ENCODE data around the gene ADAMTS17. TPM values are rescaled to one million over a fixed set of nuclear protein-coding genes. Genes with fewer than 3 reads are reported as not detected.

The ADAMTS17 gene
- total RNA-seq, 1 donor from 2014 or later: 1.5 TPM

- H3K27me3 Mint-ChIP-seq (ENCODE audit: insufficient read depth, low read depth): no peaks in the 10 kb centered on the region
- TF ChIP-seq EZH2phosphoT487 (IDR thresholded peaks at IDR 0.05): no peak
- peak; percentile 8 for TF ChIP-seq CTCF (IDR thresholded peaks at IDR 0.05)
- Histone ChIP-seq H3K36me3 (no peaks in the 10 kb centered on the region), H3K79me2 (ENCODE audit: low read depth) (no peaks in the 10 kb centered on the region), H3F3A (ENCODE audit: low read depth) (no peaks in the 10 kb centered on the region), H3K27me3 (no peaks in the 10 kb centered on the region), H3K4me1 (no peaks in the 10 kb centered on the region), H4K20me1 (ENCODE audit: low read depth) (no peaks in the 10 kb centered on the region), H3K27ac (no peak overlapping the region), H3K4me2 (no peak overlapping the region), H3K9me3 (ENCODE audit: low read depth) (no peaks in the 10 kb centered on the region), H3K9ac (no peak overlapping the region), H2AFZ (replicated peaks) (no peak overlapping the region), H3K4me3 (no peak overlapping the region)
- H3K36me3 Mint-ChIP-seq: no peaks in the 10 kb centered on the region
- H3K27ac Mint-ChIP-seq: no peak overlapping the region
- no peak for DNase-seq (ENCODE audit: low spot score)
- no peaks in the 10 kb centered on the region for H3K9me3 Mint-ChIP-seq
- H3K4me1 Mint-ChIP-seq: peaks cover 19% of the 10 kb centered on the region
- no peak overlapping the region for H3K4me3 Mint-ChIP-seq
These were observed 121.6 kb downstream of the ADAMTS17 start for GRCh38 chr15:100220058-100220768.

DNA sequence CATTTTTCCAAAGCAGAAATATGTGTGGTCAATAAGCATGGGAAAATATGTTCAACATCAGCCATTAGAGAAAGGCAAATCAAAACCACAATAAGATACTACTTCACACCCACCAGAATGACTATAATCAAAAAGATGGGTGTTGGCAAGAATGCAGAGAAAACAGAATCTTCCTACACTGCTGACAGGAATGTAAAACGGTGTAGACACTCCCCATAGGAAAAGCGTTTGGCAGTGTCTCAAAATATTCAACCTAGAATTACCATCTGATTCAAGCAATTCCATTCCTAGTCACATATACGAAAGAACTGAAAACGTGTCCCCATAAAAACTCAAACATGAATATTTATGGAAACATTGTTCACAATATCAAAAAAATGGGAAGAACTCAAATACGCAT is 123.3 kb downstream of the ADAMTS17 start:
- Histone ChIP-seq H3K4me3 (no peak overlapping the region), H3F3A (ENCODE audit: low read depth) (no peaks in the 10 kb centered on the region), H3K4me1 (no peaks in the 10 kb centered on the region), H3K36me3 (no peaks in the 10 kb centered on the region), H2AFZ (replicated peaks) (no peak overlapping the region), H3K27ac (no peak overlapping the region), H3K4me2 (no peak overlapping the region), H3K9me3 (ENCODE audit: low read depth) (no peaks in the 10 kb centered on the region), H4K20me1 (ENCODE audit: low read depth) (no peaks in the 10 kb centered on the region), H3K79me2 (ENCODE audit: low read depth) (no peaks in the 10 kb centered on the region), H3K27me3 (no peaks in the 10 kb centered on the region), H3K9ac (no peak overlapping the region)
- H3K27ac Mint-ChIP-seq: no peak overlapping the region
- no peak for TF ChIP-seq EZH2 (IDR thresholded peaks at IDR 0.05)
- TF ChIP-seq EZH2phosphoT487 (IDR thresholded peaks at IDR 0.05): no peak
- no peak for TF ChIP-seq CTCF (IDR thresholded peaks at IDR 0.05)
- no peaks in the 10 kb centered on the region for H3K36me3 Mint-ChIP-seq
- no peaks in the 10 kb centered on the region for H3K27me3 Mint-ChIP-seq (ENCODE audit: insufficient read depth, low read depth)
- DNase-seq (ENCODE audit: low spot score): no peak
- H3K4me1 Mint-ChIP-seq: peaks cover 4% of the 10 kb centered on the region
- H3K9me3 Mint-ChIP-seq: no peaks in the 10 kb centered on the region
- no peak overlapping the region for H3K4me3 Mint-ChIP-seq

GRCh38 chr15:100216182-100216581 is 125.6 kb downstream of the ADAMTS17 start:
- Histone ChIP-seq H3F3A (ENCODE audit: low read depth) (no peaks in the 10 kb centered on the region), H3K9me3 (ENCODE audit: low read depth) (no peaks in the 10 kb centered on the region), H3K27me3 (no peaks in the 10 kb centered on the region), H3K4me2 (no peak overlapping the region), H3K36me3 (no peaks in the 10 kb centered on the region), H2AFZ (replicated peaks) (no peak overlapping the region), H3K79me2 (ENCODE audit: low read depth) (no peaks in the 10 kb centered on the region), H3K27ac (no peak overlapping the region), H3K4me3 (no peak overlapping the region), H3K9ac (no peak overlapping the region), H3K4me1 (peaks cover 4% of the 10 kb centered on the region), H4K20me1 (ENCODE audit: low read depth) (no peaks in the 10 kb centered on the region)
- H3K4me3 Mint-ChIP-seq: no peak overlapping the region
- no peaks in the 10 kb centered on the region for H3K9me3 Mint-ChIP-seq
- peaks cover 4% of the 10 kb centered on the region for H3K4me1 Mint-ChIP-seq
- DNase-seq (ENCODE audit: low spot score): no peak
- no peaks in the 10 kb centered on the region for H3K27me3 Mint-ChIP-seq (ENCODE audit: insufficient read depth, low read depth)
- TF ChIP-seq EZH2phosphoT487 (IDR thresholded peaks at IDR 0.05): no peak
- no peak for TF ChIP-seq EZH2 (IDR thresholded peaks at IDR 0.05)
- no peak for TF ChIP-seq CTCF (IDR thresholded peaks at IDR 0.05)
- H3K36me3 Mint-ChIP-seq: no peaks in the 10 kb centered on the region
- no peak overlapping the region for H3K27ac Mint-ChIP-seq

Data from neural progenitor cell (in vitro differentiated cells).